Measurements from ENCODE around the gene KRTAP15-1.
A peak's percentile ranks its signal among the peaks of the same experiment; 100 is the strongest.

The KRTAP15-1 gene, protein sequence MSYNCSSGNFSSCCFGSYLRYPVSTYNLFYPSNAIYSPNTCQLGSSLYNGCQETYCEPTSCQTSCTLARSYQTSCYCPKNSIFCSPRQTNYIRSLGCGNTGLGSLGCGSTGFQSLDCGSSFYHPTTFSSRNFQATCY

DNA sequence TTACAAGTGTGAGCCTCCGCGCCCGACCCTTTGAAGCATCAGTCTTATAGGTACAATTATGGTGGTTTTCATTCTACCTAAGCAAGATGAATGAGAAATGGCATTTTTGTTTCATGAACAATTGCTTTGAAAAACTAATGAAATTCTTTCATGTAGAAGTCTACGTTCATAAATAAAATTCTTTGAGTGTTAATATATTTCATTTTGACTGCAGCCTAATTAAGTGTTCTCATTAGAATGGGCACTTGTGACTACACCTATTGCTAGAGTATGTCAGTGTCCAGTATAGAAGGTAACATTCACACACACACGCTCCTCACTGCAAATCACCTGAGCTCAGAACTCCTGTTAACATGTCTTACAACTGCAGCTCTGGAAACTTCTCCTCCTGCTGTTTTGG, at the start of gene KRTAP15-1:
Gene KRTAP15-1, plus strand, starts transcription at position 301 of the 400 bp plus-strand sequence. Its CDS starts 53 bp downstream, at position 354.
- no peak for DNase-seq (ENCODE audit: low read depth in 3 of 3)

DNA sequence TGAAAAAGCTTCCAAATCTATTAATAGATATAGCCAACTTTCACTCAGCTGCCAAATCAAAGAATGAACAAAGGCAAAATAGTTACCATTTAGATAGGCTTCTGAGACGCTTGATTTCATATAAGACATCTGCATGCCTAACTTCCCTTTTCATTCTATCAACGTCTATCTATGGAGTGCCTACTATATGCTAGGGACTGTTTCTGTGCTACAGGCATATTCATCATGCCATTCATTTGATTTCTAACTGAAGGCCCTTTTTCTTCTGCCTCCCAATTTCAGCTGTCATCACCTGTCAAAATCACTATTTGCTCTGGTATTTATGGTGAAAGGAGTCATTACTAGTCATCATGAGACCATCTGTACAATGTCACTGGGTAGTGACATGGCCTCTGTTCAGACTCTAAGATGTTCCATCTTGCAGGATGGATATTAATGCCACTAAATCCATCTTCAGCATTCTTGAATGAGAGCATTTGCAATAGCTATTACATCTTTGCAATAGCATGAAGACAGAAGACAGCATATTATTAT, 48.5 kb upstream of the KRTAP15-1 start:
- DNase-seq (ENCODE audit: low read depth in 3 of 3), result no peak

DNA sequence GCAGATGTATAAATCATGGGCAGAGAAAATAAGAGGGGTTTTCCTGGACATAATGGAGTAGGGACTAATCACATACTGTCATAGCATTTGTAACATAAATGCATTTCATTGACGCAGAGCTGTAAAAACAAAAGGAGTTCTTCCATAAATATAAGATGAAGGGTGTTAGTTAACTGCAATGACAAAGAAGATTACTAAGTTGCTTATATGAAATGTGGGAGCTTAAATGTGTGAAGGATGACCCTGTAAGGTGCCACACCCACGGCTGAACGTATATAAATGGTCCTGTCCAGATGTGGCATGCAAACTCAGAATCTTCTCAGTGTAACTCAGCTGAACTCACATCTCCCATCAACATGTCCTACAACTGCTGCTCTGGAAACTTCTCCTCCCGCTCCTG, 44.3 kb upstream of the KRTAP15-1 start, which contains the start of gene KRTAP13-1:
Gene KRTAP13-1, plus strand, starts transcription at position 301 of the 400 bp plus-strand sequence. Its CDS starts 56 bp downstream, at position 357.
- DNase-seq (ENCODE audit: low read depth in 3 of 3), result no peak

DNA sequence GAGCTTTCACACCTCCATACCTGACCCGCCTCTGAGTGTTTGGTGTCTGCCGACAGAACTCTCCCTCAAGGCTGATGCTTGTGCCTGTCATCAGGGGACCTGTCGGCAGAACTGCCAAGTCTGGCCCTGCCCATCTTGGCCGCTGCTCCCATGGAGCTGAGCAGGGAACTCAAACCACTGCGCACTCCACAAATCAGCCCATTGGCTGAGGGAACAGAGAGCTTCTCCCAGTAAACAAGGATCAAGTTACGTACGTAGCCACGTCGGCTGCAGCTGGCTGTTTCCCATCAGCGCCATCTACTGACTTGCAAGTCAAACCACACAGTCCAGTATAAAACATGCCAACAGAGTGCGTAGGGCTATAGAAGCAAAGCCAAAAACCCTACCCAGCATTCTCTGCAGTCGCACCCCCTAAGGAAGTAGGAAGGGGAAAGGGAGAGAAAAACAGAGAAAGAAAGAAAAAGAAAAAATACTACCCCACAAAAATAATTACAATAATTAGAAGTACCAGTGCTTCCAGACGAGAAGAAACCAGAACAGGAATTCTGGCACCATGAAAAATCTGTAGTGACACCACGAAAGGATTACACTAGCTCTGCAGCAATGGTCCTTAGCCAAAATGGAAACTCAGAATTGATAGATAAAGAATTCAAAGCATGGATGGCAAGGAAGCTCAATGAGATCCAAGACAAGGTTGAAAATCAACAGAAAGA, 31.1 kb upstream of the KRTAP15-1 start:
- DNase-seq (ENCODE audit: low read depth in 3 of 3), result no peak

DNA sequence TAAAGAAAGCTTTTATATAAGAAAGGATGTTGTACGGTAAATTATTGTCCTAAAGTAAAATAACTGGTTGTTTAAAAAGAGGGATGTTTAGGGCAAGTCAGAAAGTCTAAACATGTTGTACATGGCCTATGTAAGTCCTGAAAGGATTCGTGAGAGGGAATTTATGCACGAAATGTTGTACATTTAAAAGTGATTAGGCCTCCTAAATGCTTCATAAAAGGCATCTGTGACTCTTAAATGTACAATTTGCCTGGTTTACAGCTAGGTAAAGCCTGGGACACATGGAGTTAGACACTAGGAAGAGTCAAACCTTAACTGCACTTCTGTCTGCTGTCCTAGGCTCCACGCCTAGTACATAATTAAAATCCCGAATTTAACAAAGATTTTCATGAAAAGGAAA, 24.1 kb upstream of the KRTAP15-1 start:
- no peak for DNase-seq (ENCODE audit: low read depth in 3 of 3)

DNA sequence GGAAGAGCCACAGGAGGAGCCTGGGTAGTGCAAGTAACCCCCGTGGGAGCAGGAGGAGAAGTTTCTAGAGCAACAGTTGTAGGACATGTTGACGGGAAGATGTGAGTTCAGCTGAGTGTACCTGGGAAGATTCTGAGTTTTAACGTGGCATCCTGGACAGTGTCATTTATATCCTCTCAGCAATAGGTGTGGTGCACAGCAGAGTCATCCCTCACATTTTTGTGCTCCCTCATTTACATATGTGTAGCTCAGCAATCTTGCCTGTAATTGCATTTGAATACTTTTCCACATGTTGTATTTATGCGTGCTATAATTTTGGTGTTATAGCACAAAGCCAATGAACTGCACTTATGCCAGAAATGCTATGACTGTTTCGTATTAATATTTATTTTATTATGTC, 14.2 kb upstream of the KRTAP15-1 start, which contains the start of gene KRTAP13-3:
Gene KRTAP13-3, minus strand, starts transcription at position 101 of the 400 bp plus-strand sequence. Its CDS starts 14 bp downstream, at position 87.
- no peak for DNase-seq (ENCODE audit: low read depth in 3 of 3)

DNA sequence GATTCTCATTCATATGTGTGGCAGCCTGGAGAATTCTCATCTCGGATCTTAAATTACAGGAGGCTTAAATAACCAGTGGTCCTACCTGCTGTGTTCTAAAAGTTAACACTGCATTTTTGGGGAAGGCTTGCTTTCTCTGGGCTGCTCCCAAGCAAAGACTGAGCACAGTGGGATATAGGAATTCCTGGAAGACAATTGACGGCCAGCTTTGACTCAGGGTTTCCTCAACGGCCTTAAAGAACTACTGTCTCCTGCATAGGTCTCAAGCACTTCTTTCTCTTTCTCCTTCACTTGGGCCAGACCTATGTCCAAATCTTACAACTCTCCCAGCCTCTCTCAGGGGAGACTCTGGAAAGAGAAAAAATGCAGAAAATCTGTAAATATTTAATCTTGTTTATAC, 13.3 kb upstream of the KRTAP15-1 start:
- no peak for DNase-seq (ENCODE audit: low read depth in 3 of 3)

DNA sequence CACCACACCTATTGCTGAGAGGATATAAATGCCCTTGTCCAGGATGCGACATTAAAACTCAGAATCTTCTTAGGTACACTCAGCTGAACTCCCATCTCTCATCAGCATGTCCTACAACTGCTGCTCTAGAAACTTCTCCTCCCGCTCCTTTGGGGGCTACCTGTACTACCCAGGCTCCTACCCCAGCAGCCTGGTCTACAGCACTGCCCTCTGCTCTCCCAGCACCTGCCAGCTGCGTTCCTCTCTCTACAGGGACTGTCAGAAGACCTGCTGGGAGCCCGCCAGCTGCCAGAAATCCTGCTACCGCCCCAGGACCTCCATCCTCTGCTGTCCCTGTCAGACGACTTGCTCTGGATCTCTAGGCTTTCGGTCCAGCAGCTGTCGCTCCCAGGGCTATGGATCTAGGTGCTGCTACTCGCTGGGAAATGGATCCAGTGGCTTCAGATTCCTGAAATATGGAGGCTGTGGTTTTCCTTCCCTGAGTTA, 9.9 kb upstream of the KRTAP15-1 start, which contains the start of gene KRTAP13-4:
Gene KRTAP13-4, plus strand, starts transcription at position 51 of the 486 bp plus-strand sequence. Its CDS starts 56 bp downstream, at position 107.
- no peak for DNase-seq (ENCODE audit: low read depth in 3 of 3)

DNA sequence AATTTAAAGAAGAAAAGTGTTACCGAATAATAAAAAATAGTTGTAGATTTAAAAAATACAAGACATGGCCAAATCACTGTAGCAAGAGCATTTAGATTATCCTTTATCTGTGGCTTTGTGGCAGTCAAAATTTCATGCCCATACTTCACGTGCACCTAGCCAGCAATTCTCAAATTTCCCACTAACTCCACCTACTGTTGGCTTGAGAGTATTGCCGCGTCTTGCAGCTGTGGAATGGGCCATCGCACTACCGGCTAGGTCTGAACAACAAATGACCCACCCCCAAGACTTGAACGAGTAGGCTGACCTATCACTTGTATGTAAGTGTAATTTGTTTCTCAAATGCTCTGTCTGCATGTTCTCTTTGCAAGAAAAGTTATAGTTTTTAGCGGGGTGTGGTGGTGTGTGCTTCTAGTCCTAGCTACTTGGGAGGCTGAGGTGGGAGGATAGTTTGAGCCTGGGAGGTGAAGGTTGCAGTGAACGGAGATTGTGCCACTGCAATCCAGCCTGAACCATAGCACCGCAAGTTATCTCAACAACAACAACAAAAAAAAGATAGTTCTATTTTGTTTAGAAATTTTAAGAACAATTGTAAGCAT, 5.9 kb upstream of the KRTAP15-1 start:
- peak in 1 of 3 experiments; percentile 7 for DNase-seq (ENCODE audit: low read depth in 3 of 3)

DNA sequence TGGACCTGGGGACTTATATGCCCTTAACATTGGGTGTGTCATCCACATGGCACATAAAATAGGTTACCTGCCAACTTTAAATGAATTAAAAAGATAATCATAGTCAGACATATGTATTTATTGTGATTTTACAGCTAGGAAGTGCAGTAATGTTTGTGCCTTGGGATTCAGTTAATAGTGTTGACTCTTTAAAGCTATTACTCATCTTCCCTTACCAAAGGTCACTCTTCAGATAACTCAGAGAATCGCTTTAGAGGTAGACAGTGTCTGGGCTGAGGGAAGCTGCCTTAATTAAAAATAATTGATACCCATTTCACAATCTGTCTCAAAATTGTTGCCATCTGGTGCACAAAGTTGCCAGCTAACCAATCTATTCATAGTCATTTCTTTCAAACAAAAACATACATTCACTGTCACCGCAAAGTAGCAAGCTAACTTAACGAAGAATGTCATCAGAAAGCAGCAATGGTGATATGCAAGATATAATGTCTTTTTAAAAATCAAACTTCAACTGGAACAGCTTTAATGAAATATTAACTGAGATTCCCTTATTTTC, 3.0 kb upstream of the KRTAP15-1 start:
- DNase-seq (ENCODE audit: low read depth in 3 of 3), result no peak

DNA sequence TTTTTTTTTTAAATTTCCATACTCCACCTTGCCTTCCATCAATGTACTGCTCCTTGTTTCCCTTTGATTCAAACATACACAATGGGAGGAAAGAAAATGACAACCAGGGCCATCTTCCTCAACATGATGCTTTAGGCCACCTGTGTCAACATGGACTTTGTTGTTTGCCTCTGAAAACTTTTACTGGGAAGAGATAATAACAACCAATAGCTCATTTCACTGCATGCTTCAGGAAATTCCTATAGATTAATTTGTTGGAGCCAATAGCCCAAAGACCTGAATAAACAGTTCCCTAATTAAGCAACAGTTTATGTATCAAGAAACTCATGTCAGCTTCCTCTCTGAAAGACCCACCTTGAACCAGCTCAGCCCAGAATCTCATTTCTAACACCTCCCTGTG, 3.2 kb downstream of the KRTAP15-1 start:
- no peak for DNase-seq (ENCODE audit: low read depth in 3 of 3)

DNA sequence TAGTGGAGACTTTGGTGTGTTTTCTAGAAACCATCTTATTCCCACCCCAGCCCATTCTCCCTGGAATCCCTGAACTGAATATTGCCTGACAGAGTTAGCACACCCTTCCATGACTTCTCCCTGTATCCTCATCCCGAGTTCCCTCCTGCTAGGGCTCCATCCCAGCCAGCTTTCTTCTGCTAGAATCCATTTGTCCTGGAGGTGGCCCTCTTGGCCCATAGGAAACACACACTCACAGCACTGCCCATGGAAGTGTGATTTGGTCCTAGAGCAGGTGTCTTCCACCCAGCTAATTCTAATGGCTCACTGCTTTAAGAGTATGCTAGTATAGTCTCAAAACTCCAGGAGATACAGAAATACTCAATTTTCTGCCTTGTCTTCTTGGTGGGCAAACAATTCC, 4.1 kb downstream of the KRTAP15-1 start:
- DNase-seq (ENCODE audit: low read depth in 3 of 3), result no peak

DNA sequence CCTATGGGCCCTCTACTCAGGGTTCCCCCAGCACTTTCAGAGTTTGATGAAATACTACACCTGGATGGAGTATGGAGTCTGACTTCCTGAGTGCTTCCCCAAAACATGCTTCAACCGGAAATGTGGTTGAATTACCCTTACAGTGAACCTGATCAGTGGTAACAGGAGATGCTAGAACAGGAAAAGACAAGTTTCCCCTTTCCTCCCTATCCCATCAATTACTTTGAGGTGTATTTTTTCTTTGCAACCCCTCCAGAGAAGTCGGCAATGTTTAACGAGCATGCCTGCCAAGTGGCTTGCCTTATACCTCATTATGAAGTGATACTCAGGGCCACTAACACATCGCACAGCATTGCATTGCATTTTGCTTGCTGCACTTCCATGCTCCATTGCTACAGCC, 7.0 kb downstream of the KRTAP15-1 start:
- no peak for DNase-seq (ENCODE audit: low read depth in 3 of 3)

DNA sequence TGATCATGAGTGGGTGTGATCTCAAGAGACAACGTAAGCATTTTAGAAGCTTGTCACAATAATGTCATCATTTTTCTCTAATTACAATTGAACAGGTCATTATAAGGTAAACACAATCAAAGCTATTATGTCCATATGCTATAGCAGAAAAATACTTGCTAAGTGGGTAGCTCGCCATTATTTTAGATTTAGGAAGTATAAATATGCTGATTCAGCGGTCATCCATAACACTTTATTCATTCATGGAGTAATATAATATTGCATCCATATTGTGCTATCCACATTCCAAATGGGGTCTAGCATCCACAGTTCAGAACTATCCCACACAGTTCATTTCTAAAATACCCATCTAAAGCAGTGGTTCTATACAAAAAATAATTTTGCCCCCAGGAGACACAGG, 8.4 kb downstream of the KRTAP15-1 start:
- no peak for DNase-seq (ENCODE audit: low read depth in 3 of 3)

DNA sequence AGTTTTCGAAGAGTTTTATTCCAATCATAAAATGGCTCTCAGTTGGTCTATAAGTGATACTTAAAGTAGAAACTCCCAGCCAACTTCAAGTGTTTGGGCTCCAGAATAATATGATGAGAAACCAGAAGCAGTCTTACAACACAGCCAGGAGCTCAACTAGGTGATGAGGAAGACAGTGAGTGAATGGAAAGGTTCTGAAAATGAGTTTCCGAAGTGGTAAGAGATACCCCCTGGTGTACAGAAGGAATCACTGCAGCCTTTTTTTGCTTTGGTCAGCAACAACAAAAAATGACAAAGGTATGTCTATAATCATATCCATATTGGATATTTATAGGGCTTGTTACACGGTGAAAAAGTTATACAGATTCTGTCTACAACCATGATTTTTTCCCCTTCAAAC, 23.6 kb downstream of the KRTAP15-1 start:
- DNase-seq (ENCODE audit: low read depth in 3 of 3), result no peak

DNA sequence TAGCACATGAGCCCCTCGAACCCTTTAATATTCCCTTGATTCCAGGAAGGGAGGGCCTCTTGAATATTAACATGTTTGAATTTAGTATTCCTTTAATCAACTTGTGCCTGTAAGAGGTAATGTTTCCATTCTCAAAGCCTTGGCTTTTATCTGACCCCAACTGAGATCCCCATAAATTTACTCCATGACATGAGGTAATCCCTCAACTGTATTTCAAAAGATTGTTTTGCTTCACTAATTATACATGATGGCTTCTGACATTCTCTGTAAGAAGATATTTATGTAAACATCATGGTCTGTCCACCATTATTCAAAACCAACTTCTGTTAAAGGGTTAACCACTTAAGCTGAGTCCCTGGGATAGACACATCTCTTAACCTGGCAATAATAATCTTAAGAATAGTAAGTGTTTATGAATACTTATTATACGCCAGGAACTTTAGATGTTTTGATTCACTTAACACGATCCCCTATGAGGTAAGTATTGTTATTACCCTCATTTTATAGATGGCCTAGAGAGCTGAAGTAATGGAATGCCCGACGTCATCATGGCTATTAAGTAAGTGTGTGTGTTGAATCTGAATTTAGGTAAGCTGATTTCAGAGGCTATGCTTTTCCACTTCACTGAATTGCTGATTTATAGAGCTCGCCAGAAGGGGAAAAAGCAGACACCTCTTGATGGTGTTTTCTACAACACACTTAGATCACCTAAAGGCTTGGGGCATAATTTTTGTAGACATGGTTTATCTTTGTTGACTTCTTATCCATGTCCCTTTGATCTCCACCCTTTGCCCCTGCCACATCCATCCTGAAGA, 29.0 kb downstream of the KRTAP15-1 start:
- no peak for DNase-seq (ENCODE audit: low read depth in 3 of 3)

DNA sequence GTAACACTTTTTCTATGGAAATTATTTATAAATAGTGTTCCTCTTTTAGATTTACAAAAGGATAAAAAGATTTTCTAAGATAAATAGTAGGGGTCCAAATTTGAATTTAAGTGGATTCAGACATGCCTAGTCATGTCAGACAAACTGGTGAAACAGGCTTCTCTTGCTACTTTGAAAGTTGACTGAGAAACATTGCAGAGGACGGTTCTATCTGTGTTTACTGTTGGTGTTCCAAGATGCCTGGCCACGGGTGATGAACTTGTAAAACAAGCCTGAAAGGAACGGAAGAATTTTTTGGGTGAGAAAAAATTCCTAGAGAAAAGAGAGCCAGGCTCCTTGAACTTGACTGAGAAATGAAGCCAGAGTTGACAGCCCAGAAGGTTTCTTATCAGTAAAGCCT, 37.9 kb downstream of the KRTAP15-1 start:
- DNase-seq (ENCODE audit: low read depth in 3 of 3), result no peak

DNA sequence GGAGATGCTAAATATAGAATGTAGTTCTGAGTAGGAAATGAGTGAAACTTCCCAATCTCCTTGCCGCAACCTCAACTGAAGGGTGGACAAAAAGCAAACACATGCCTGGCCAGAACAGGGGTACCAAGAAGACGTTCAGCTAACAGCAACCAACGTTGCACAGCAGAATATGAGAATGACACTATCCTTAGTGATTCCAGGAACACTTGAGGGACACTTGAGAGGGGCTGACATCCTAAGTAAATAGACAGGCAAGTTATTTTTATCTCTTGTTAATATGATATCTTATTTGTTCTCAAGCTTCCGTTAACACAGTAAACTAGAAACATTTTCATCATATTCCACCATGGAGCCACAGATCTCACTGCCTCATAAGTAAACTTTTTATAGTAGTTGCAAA, 39.2 kb downstream of the KRTAP15-1 start:
- DNase-seq (ENCODE audit: low read depth in 3 of 3), result no peak

DNA sequence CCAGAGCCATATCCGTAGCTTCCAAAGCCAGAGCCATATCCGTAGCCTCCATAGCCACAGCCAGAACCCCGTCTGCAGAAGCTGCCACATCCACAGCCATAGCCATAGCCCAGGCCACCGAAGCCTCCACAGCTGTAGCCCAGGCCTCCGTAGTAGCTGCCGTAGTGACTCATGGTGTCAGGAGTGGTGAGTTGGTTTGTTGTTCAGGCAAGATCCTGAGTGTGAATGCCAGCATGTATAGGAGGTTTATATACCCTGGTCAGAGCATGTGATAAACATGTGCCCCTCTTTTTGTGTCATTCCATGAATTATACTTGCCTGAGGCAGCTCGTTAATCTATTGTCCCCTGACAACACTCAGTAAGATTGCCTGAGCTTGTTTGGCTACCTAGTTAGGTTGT, 40.1 kb downstream of the KRTAP15-1 start, which contains the start of gene KRTAP19-1:
Gene KRTAP19-1, minus strand, starts transcription at position 223 of the 400 bp plus-strand sequence. Its CDS starts 50 bp downstream, at position 173.
- DNase-seq (ENCODE audit: low read depth in 3 of 3), result no peak

DNA sequence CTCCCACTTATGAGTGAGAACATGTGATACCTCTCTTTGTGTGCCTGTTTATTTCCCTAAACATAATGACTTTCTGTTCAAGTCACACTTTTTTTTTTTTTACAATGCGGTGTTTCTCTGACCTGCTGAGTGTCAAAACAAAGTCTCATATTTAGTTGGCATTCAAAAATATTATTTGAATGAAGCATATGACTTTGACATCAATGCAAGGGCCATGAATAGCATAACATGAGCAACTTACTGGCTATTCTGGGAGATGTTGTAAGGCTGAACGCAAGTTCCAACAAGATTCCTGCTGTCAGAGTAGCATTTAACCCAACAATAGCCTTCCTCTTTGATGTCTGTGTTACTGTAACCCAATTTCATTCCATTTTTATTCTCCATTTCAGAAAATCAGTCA, 42.1 kb downstream of the KRTAP15-1 start:
- no peak for DNase-seq (ENCODE audit: low read depth in 3 of 3)

DNA sequence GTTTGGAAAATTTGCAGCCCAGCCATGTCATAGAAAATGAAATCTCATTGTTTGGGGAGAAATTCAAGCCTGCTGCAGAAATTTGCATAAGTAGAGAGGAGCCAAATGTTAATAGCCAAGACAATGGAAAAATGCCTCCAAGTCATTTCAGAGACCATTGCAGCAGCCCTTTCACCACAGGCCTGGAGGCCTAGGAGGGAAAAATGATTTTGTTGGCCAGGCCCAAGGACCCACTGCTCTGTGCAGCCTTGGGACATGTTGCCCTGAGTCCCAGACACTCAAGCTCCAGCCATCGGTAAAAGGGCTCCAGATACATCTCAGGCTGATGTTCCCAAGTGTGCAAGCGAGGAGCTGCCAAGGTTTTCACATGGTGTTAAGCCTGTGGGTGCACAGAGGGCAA, 46.1 kb downstream of the KRTAP15-1 start:
- DNase-seq (ENCODE audit: low read depth in 3 of 3), result no peak
